Subcutaneous adipose tissue (tissue), 4 donors: Measurements from ENCODE around the gene MRPL36. TPM values are rescaled to one million over a fixed set of nuclear protein-coding genes. Genes with fewer than 3 reads are reported as not detected.

ENCODE experiments used
- CTCF ChIP-seq: fragments of 450-650 bp; IDR thresholded peaks from one replicate; pipeline ENCODE4 v1.5.1; 2016; ENCODE audit warnings: low read depth, mild to moderate bottlenecking, control low read depth, antibody characterized with exemption, moderate library complexity
- total RNA-seq, 4 donors: library from RNA; depleted of rRNA; stranded (reverse); fragments of >200 nt; gene quantifications; one replicate each; pipeline ENCODE4 v1.1.0, GENCODE V29; 2016

The MRPL36 gene
- total RNA-seq, 4 donors from 2014 or later = 27.9 to 56.1 (median 42.7) TPM

GRCh38 chr5:1791176-1791575 is 8.5 kb downstream of the MRPL36 start:
- TF ChIP-seq CTCF = no peak

- no peak for TF ChIP-seq CTCF
Measured at GRCh38 chr5:1789834-1790471, 9.7 kb downstream of the MRPL36 start.

GRCh38 chr5:1788828-1789227 is 10.8 kb downstream of the MRPL36 start:
- TF ChIP-seq CTCF = no peak

- no peak for TF ChIP-seq CTCF
Measured at GRCh38 chr5:1788200-1788599, 11.4 kb downstream of the MRPL36 start.

GRCh38 chr5:1787472-1788047 is 12.1 kb downstream of the MRPL36 start:
- no peak for TF ChIP-seq CTCF

- no peak for TF ChIP-seq CTCF
Measured at GRCh38 chr5:1786621-1787471, 12.8 kb downstream of the MRPL36 start.

GRCh38 chr5:1785984-1786383 is 13.7 kb downstream of the MRPL36 start:
- no peak for TF ChIP-seq CTCF
